Fibroblast of peridontal ligament (primary cell): ENCODE measurements around the gene FOXC1.

ENCODE experiments used
- DNase-seq: peaks from one replicate; pipeline ENCODE4 v3.0.0-alpha.2; 2010; ENCODE audit errors: extremely low read depth

FOXC1 gene

GRCh38 chr6:1609648-1610496 lies at the start of gene FOXC1:
TSS of gene FOXC1 (plus strand) at chr6:1609915. CDS start at chr6:1610446, 531 bp downstream.
- peak; percentile 93 for DNase-seq

GRCh38 chr6:1560281-1561058 lies 49.2 kb upstream of the FOXC1 start:
- DNase-seq = no peak

DNA sequence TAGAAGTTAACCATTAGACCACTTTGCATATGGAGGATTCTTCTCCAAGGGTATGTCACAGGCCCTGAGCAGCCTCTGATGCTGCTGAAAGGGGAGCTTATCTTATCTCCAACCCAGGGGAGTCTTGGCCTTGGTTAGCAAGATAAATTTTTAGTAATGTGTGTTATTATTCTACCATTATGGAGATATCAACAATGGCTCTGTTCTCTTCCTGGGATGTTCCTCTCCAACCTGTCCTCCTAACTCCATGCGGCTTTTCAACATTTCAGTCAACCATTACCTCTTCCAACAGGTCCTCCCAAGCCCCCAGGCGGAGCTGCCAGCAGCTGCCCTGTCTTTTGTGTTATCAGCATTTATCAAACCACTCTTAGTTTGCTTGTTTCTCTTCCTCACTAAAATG lies 48.4 kb upstream of the FOXC1 start:
- no peak for DNase-seq

- no peak for DNase-seq
These were observed 47.4 kb upstream of the FOXC1 start for GRCh38 chr6:1562171-1562955.

- DNase-seq = no peak
These were observed 40.3 kb upstream of the FOXC1 start for GRCh38 chr6:1569377-1569776.

DNA sequence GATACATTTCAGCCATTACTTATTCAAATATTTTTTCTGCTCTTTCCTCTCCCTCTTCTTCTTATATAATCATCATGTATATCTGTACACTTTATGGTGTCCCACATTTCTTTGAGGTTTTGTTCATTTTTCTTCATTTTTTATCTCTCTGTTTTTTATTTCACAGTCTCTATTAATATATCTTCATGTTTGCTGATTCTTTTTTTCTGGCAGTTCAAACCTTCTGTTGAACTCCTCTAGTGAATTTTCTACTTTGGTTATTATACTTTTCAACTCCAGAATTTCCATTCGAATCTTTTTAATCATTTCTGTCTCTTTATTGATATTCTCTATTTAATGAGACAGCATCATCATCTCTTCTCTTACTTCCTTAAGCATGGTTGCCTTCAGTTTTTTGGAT lies 38.9 kb upstream of the FOXC1 start:
- DNase-seq = no peak

DNA sequence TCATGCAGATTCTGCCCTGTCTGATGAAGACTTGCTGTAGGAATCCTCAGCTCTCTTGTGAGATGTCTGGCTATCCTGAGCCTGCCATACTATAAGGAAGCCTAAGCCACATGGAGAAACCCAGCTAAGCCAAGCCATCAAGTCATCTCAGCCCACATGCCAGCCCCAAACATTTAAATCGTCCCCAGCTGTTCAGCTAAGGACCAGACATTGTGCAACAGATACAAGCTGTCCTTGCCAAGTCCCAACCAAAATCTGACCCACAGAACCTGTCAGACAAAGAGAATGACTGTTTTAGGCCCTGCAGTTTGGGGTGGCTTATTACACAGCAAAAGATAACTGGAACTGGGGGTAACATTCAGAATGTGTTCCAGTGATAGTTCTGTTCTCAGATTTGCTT lies 36.8 kb upstream of the FOXC1 start:
- DNase-seq = peak; percentile 62

DNA sequence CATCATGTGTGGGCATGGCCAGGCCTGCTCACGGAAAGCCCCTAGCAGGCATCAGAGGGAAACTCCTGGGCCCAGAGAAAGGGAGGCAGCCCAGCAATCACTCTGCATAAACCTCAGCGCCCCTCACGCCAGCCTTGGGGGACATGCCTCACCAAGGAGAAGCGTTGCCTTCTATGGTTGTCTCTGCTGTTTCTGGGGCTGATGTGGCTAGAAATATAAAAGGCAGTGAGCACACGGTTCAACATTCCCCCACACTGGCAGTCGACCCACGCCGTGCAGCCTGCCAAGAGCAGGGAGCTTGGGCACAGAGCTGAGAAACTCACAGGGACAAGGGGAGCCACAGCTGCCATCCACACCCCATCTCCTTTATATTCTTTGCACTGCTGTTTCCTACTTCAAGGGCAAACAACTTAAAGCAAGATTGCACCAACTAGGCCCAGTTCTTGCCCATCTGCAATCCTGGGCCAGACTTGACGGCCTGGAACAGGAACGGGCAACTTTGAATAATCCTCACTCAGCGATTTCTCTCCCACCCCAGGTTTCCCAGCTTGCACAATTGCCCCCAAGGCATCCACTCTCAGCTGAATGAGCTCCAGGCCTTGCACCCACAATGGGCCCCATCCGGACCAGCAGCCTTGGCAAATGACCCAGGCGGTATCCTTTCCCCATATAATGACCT lies 35.5 kb upstream of the FOXC1 start:
- DNase-seq = no peak

- no peak for DNase-seq
These were observed 34.9 kb upstream of the FOXC1 start for GRCh38 chr6:1574890-1575209.

DNA sequence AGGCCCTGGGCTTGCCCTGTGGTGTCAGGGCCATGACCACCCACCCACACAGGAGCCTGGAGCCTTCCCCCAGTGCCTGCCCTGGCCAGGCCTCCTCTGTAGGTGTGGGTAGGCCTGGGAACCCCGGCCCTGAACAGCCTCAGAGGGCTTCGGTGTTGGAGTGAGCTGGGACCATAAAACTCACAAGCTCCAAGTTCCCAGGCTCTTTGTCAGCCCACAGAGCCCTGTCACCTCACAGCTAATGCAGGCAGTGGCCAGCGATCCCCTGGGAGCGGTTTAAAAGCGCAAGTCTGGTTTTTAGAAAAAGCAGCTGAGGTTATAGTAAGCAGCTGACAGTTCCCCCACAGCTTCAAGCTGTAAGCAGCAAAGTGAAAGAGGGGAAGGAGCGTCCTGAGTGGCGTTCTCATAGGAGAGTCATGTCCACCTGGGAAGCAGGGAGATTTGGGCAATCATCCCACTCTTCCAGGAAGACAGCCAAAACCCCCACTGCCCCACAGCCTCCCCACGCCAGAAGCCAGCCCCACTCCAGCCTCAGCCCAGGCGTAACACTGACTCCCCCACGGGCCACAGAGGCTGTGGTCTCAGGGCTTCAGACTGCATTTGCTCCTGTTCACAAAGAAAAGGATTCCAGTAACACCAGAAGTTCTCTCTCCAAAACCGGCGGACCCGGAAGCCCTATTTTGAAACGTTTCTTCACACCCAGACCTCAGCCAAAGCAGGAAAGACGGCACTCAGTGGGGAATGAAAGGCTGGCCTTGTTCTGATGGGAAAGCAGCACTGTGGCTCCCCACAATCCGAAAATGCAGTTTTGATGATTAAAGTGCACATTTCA lies 34.3 kb upstream of the FOXC1 start:
- peak; percentile 63 for DNase-seq

DNA sequence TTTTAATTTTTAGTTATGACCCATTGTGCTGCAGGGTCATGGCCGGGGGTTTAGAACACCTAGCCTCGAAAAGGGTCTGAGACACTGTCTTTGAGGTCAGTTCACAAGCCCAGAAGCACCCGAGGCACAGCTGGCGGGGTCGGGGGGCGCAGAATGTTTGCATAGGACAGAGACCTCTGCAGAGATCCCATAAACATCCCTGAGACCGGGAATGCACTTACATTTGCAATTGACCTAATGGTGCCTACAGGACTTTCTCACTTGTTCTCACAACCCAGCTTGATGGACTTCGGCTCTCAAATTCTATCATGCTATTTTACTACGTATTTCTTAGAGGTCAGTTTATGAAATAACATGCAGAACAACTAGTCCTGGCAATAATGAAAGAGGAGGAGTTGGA lies 33.5 kb upstream of the FOXC1 start:
- no peak for DNase-seq

DNA sequence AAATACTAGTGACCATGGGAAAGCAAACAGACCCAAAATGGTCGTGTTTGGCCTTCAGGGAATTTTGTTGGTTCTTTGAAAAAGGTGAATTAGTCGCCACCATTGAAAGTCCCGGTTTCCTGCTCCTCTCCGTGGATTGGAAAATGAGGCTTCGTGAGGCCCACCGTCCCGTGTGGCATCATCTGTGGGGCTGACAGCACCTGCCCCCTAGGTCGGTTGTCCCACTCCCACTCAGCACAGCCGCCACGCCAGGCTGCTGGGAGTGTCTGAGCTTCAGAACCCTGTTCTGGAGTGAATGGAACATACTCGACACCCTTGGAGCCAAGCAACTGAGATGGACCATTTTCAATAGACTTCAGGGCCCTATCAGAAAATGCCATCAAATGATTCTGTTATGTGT lies 33.0 kb upstream of the FOXC1 start:
- no peak for DNase-seq

- no peak for DNase-seq
These were observed 32.5 kb upstream of the FOXC1 start for GRCh38 chr6:1577146-1577680.

DNA sequence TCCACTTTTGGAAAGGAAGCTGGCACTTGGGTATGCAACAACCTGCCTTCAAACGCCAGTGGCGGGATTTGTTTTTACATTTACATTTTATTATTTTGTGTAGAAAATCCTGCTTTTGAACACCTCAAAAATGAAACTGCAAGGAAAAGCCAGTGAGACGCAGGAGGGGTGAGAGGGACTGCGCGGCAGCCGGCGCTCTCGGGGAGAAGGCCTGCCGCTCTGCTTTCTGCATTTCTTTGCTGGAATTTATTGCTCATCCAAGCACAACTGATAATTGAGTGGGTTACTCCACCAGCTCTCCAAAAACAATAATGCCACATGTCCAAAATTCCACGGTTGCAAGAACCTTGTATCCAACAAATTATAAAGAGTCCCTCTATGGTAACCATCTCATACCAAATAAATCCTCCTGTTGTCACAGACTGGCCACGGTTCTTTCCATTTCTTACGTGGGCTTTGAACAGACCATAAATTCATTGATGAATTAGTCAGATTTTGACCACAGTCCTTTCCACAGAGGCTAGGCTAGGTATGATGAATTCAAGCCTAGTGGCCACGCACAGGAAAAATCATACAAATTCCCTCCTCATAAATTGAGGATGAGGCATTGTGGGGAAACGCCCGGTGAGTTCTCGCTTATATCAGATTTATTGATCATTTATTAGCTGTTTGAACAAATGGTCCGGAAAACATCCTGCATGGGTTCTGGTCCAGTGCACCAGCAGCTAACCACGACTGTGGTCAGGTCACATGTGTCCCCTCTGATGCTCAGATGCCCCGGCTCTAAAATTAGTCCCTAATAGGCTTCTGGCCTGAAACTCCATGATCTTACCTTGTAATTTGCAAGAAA lies 31.6 kb upstream of the FOXC1 start:
- DNase-seq = no peak

DNA sequence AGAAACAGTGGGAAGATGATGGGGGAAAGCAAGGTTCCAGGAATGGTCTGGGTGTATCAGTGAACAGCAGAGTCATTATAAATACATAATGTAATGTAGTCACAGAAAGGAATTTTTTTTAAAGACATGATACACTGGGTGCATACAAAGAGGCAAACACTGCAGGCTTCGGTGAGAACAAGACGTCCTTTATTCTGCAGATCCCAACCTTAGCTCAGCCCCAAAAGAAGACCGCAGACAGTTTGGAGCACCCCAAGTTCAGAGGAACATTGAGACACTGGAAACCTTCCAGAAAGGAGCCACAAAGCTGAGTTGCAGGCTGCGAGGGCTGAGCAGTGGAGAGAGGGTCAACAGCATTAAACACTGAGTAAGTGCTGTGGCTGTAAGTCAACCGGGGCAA lies 30.6 kb upstream of the FOXC1 start:
- no peak for DNase-seq

DNA sequence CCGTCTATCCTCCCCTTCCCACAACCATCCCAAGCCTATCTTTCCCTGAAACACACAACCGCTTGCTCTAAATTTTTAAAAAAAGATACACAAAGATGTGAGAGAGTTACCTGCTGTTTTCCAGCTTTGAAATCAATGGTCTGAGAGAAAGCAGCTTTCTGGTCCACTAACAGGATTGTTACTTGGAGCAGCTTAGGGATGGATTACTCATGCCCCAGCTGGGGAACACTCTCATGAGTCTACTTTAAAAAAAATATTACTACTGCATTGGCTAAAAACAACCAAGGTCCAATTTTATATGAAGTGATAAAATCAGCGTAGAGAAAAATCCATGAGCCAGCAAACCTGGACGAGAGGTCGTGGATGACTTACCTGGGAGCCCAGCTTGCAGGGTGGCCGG lies 29.6 kb upstream of the FOXC1 start:
- peak; percentile 63 for DNase-seq

- no peak for DNase-seq
These were observed 29.1 kb upstream of the FOXC1 start for GRCh38 chr6:1580585-1580984.

GRCh38 chr6:1581120-1581991 lies 28.4 kb upstream of the FOXC1 start:
- DNase-seq = no peak

- no peak for DNase-seq
These were observed 25.6 kb upstream of the FOXC1 start for GRCh38 chr6:1584146-1584545.
